Measurements from ENCODE around the gene GNG7. TPM values are rescaled to one million over a fixed set of nuclear protein-coding genes. Genes with fewer than 3 reads are reported as not detected.

GNG7 gene
- 0.11 and 0.39 TPM in 2 replicates for total RNA-seq

GRCh38 chr19:2702170-2703076 is at the start of gene GNG7:
GNG7 (minus strand) TSS chr19:2702694; CDS start chr19:2520688, 182,006 bp downstream.

GRCh38 chr19:2739602-2740313 is 37.3 kb upstream of the GNG7 start, which contains the start of gene SLC39A3:
SLC39A3 (minus strand) TSS chr19:2740017; CDS start chr19:2737257, 2,760 bp downstream.

DNA sequence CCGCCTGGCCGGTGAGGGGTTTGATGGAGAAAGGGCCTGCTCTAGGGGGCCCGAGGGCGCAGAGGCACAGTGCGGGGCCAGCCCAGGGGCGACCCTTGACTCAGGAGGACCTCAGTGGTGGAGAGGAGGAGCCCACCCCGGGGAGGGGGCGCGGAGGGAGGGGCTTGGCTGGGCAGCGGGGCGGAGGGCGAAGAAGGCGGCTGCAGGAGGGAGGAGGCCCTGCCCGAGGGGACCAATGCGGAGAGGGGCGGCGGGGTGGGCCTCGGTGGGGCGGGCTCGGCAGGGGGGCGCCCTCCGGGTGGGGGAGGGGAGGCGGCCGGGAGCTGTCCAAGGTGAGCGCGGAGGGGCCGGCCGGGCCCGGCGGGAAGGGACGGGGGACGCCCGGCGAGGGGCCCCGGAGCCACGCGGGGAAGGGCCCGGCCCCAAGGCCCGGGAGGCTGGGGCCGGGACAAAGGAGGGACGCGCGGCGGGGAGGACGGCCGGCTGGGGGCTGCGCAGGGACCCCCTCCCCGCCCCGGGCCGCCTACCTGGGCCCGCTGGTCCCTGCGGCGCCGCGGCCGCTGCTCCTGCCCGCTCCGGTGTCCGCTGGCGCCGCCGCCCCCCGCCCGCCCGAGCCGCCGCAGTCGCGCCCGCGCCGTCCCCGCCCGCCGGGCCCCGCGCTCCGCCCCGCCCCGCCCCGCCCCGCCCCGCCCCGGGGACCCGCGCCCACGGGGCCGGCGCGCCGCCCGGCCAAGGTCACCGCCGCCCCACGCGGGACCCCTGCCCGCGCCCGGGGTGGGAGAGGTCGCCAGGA is 18.5 kb upstream of the GNG7 start, which contains the start of gene DIRAS1:
Gene DIRAS1, minus strand, starts transcription at position 596 of the 793 bp plus-strand sequence. CDS start 3,566 bp downstream, outside the sequence.

DNA sequence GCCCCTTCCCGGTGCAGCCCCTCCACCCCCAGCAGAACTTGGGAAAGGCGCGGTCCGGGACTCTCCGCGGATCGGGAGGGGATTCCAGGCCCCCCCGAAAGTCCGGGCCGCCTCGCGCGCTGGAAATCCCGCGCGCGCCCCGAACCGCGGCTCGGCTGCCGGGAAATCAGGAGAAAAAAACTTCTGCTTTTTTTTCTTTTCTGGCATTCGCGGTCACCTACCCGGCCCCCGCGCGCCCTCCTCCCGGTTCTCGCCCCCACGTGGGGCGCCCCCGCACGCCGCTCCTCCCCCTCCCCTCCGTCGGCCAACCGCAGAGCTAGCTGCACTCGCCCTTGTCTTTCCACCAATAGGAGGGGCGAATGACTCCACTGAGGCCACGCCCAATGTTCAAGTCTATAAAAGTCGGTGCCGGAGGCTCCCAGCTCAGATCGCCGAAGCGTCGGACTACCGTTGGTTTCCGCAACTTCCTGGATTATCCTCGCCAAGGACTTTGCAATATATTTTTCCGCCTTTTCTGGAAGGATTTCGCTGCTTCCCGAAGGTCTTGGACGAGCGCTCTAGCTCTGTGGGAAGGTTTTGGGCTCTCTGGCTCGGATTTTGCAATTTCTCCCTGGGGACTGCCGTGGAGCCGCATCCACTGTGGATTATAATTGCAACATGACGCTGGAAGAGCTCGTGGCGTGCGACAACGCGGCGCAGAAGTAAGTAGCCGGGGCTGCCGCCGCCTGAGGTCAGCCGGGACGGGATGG is 226.6 kb downstream of the GNG7 start, which contains the start of gene GADD45B:
Gene GADD45B, plus strand, starts transcription at position 426 of the 749 bp plus-strand sequence. Its CDS starts 232 bp downstream, at position 658.

Small RNA genes lying within 50 kb of the gene (small RNA-seq; reads per million reads assigned to genes)
- gene MIR7850 (not detected), gene RN7SL121P (not detected), gene RNU6-993P (not detected)

Other genes with a start within 250 kb of the GNG7 start
- gene LMNB2, start 245.7 kb downstream of the GNG7 start, total RNA-seq = 22.0 and 46.5 TPM in 2 replicates
- 84.8 and 117 TPM in 2 replicates for gene GADD45B, start 226.6 kb downstream of the GNG7 start, total RNA-seq
- gene DIRAS1, start 18.7 kb upstream of the GNG7 start, total RNA-seq = under 0.01 and 0.79 TPM in 2 replicates
- 23.6 and 29.3 TPM in 2 replicates for gene SLC39A3, start 37.3 kb upstream of the GNG7 start, total RNA-seq
- gene SGTA, start 80.6 kb upstream of the GNG7 start, total RNA-seq = 43.2 and 64.3 TPM in 2 replicates
- 44.4 and 134 TPM in 2 replicates for gene THOP1, start 82.8 kb upstream of the GNG7 start, total RNA-seq
- gene ZNF554, start 117.2 kb upstream of the GNG7 start, total RNA-seq = 7.2 and 10.2 TPM in 2 replicates
- gene ZNF555, start 138.8 kb upstream of the GNG7 start, total RNA-seq = 7.5 and 10.1 TPM in 2 replicates
- gene ZNF556, start 164.6 kb upstream of the GNG7 start, total RNA-seq = not detected in 2 replicates
- 3.1 and 5.5 TPM in 2 replicates for gene ZNF57, start 198.2 kb upstream of the GNG7 start, total RNA-seq
- gene ZNF77, start 242.3 kb upstream of the GNG7 start, total RNA-seq = 1.6 and 3.5 TPM in 2 replicates